ENCODE results near the gene ADH1B.

Gene ADH1B

GRCh38 chr4:99264927-99265326, 56.3 kb downstream of the ADH1B start:
- Histone ChIP-seq H3K4ac (ENCODE audit: low read depth in 1 of 2, low read length in 2 of 2) (no peak overlapping the region), H4K91ac (ENCODE audit: low read length) (no peak overlapping the region), H3K27ac (ENCODE audit: low read length, poor library complexity, severe bottlenecking) (no peak overlapping the region), H3K4me3 (ENCODE audit: insufficient read depth in 1 of 2, low read depth in 1 of 2, low read length in 2 of 2) (no peak overlapping the region), H3K79me1 (replicated peaks; ENCODE audit: low read length, poor library complexity, severe bottlenecking) (no peaks in the 10 kb centered on the region), H2BK15ac (ENCODE audit: low read depth, poor library complexity, severe bottlenecking) (no peak overlapping the region), H2AFZ (ENCODE audit: low read depth, low read length) (no peak overlapping the region), H3K9me3 (ENCODE audit: control insufficient read depth, low read length) (peaks cover 10% of the 10 kb centered on the region), H3K36me3 (ENCODE audit: control insufficient read depth in 1 of 2, insufficient read depth in 2 of 2, low read depth in 1 of 2, low read length in 2 of 2) (no peaks in the 10 kb centered on the region), H3K18ac (ENCODE audit: low read depth in 1 of 2, low read length in 2 of 2) (no peak overlapping the region), H3K9ac (ENCODE audit: low read length) (no peak overlapping the region), H3K14ac (ENCODE audit: low read length in 2 of 2) (no peak overlapping the region), H2BK120ac (ENCODE audit: low read depth, low read length) (no peak overlapping the region), H2BK5ac (ENCODE audit: low read depth, low read length, poor library complexity, severe bottlenecking) (no peak overlapping the region), H3K4me2 (ENCODE audit: low read length, poor library complexity, severe bottlenecking) (no peak overlapping the region), H2AK5ac (ENCODE audit: low read length, severe bottlenecking) (no peak overlapping the region), H3K23ac (ENCODE audit: low read length in 2 of 2) (no peak overlapping the region), H3K4me1 (ENCODE audit: control insufficient read depth, insufficient read depth, low read depth, low read length) (no peaks in the 10 kb centered on the region), H3K27me3 (ENCODE audit: control insufficient read depth in 1 of 2, insufficient read depth in 1 of 2, low read length in 2 of 2) (no peaks in the 10 kb centered on the region), H4K8ac (ENCODE audit: low read length) (no peak overlapping the region), H2BK12ac (ENCODE audit: low read length in 2 of 2) (no peak overlapping the region)
- DNase-seq = no peak
